Measurements from ENCODE around the gene UBE2E1.
A peak's percentile ranks its signal among the peaks of the same experiment; 100 is the strongest.

The UBE2E1 gene

DNA sequence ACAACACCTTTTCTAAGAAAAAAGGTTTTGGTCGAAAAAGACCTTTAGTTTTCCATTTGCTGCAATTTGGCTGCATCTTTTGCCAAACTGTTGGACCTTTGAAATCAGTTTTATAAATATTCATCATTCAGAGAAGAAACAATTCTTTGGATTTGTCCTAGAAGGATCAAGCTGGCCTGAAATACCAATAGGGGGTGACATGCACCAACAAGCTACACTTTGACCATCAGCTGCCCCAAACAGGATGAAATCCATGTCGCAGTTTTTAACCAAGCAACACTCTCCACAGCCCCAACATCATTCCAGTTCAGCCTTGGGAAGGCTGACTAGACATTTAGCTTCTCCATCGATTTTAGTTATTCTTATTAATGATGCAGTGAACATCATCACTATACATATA lies 121.0 kb downstream of the UBE2E1 start:
- Histone ChIP-seq H3K4me2 (ENCODE audit: low read length) (no peak overlapping the region), H3K79me1 (ENCODE audit: low read length) (no peaks in the 10 kb centered on the region), H3K27ac (ENCODE audit: low read depth, low read length) (no peak overlapping the region), H2BK120ac (ENCODE audit: low read depth, low read length) (no peak overlapping the region), H3K36me3 (ENCODE audit: control insufficient read depth, insufficient read depth, low read length) (no peaks in the 10 kb centered on the region), H3K27me3 (ENCODE audit: insufficient read depth, low read length, poor library complexity) (no peaks in the 10 kb centered on the region), H2BK15ac (replicated peaks; ENCODE audit: low read depth) (no peak overlapping the region), H4K8ac (ENCODE audit: low read depth, low read length) (no peak overlapping the region), H3K4me3 (ENCODE audit: low read length) (no peak overlapping the region), H3K4ac (ENCODE audit: low read depth, low read length) (no peak overlapping the region), H3K79me2 (ENCODE audit: control insufficient read depth, insufficient read depth, low read length) (no peaks in the 10 kb centered on the region), H3K18ac (ENCODE audit: low read length) (no peak overlapping the region), H4K5ac (ENCODE audit: low read length) (no peak overlapping the region), H2AK5ac (ENCODE audit: low read length) (no peak overlapping the region), H3K23ac (ENCODE audit: low read length) (no peak overlapping the region), H3K9ac (ENCODE audit: low read length) (no peak overlapping the region), H3K56ac (ENCODE audit: low read length) (no peak overlapping the region), H2BK5ac (ENCODE audit: low read length) (no peak overlapping the region), H3K4me1 (ENCODE audit: control insufficient read depth, low read depth, low read length) (no peaks in the 10 kb centered on the region)
- no CpG with 5 or more reads among the region's 3 CpGs for WGBS (ENCODE audit: extremely low coverage, insufficient coverage, low lambda C conversion rate)
- peak; percentile 36 for DNase-seq

DNA sequence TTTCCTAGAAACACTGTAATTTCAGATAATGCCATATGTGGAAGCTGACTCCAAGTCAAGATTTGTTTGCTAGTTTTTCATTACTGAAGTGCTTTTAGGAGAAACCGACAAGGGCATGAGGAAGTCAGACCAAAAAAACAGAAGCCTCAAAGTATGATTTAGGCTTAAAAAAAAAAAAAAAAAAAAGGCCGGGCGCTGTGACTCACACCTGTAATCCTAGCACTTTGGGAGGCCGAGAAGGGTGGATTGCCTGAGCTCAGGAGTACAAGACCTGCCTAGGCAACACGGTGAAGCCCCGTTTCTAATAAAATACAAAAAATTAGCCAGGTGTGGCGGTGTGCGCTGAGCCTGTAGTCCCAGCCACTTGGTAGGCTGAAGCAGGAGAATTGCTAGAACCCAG lies 122.8 kb downstream of the UBE2E1 start:
- H2BK120ac ChIP-seq (ENCODE audit: low read depth, low read length): no peak overlapping the region
- H3K4me2 ChIP-seq (ENCODE audit: low read length): no peak overlapping the region
- H3K79me2 ChIP-seq (ENCODE audit: control insufficient read depth, insufficient read depth, low read length): no peaks in the 10 kb centered on the region
- H2BK5ac ChIP-seq (ENCODE audit: low read length): no peak overlapping the region
- no CpG with 5 or more reads among the region's 8 CpGs for WGBS (ENCODE audit: extremely low coverage, insufficient coverage, low lambda C conversion rate)
- H3K36me3 ChIP-seq (ENCODE audit: control insufficient read depth, insufficient read depth, low read length): no peaks in the 10 kb centered on the region
- no peaks in the 10 kb centered on the region for H3K27me3 ChIP-seq (ENCODE audit: insufficient read depth, low read length, poor library complexity)
- no peak overlapping the region for H3K27ac ChIP-seq (ENCODE audit: low read depth, low read length)
- H2AK5ac ChIP-seq (ENCODE audit: low read length): no peak overlapping the region
- H3K79me1 ChIP-seq (ENCODE audit: low read length): no peaks in the 10 kb centered on the region
- H3K18ac ChIP-seq (ENCODE audit: low read length): no peak overlapping the region
- H3K4me3 ChIP-seq (ENCODE audit: low read length): no peak overlapping the region
- H3K4ac ChIP-seq (ENCODE audit: low read depth, low read length): no peak overlapping the region
- no peaks in the 10 kb centered on the region for H3K4me1 ChIP-seq (ENCODE audit: control insufficient read depth, low read depth, low read length)
- H3K23ac ChIP-seq (ENCODE audit: low read length): no peak overlapping the region
- H3K9ac ChIP-seq (ENCODE audit: low read length): no peak overlapping the region
- H3K56ac ChIP-seq (ENCODE audit: low read length): no peak overlapping the region
- no peak overlapping the region for H2BK15ac ChIP-seq (replicated peaks; ENCODE audit: low read depth)
- H4K8ac ChIP-seq (ENCODE audit: low read depth, low read length): no peak overlapping the region
- DNase-seq: no peak
- H4K5ac ChIP-seq (ENCODE audit: low read length): no peak overlapping the region

DNA sequence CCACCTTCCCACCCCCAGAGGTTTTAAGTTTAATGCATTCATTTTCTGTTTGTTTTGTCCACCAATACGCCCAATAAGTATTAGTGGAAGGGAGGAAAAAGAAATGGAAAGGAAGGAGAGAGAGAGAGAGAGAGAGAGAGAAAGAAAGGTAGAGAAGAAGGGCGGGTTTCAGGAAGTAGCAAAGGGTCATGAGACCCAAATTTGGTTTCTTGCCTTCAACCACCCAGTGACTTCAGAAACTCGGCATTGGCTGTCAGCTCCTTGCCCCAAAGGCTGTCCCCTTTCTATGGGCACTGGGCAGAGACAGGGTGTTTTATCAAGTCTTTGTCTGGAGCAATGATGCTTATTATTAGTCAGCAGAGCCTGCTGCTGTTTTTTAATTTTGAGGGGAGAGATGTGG lies 125.8 kb downstream of the UBE2E1 start:
- Histone ChIP-seq H3K79me1 (ENCODE audit: low read length) (no peaks in the 10 kb centered on the region), H4K5ac (ENCODE audit: low read length) (no peak overlapping the region), H3K79me2 (ENCODE audit: control insufficient read depth, insufficient read depth, low read length) (no peaks in the 10 kb centered on the region), H3K36me3 (ENCODE audit: control insufficient read depth, insufficient read depth, low read length) (no peaks in the 10 kb centered on the region), H2BK120ac (ENCODE audit: low read depth, low read length) (no peak overlapping the region), H2BK5ac (ENCODE audit: low read length) (no peak overlapping the region), H2AK5ac (ENCODE audit: low read length) (no peak overlapping the region), H3K56ac (ENCODE audit: low read length) (no peak overlapping the region), H3K4me1 (ENCODE audit: control insufficient read depth, low read depth, low read length) (no peaks in the 10 kb centered on the region), H4K8ac (ENCODE audit: low read depth, low read length) (no peak overlapping the region), H2BK15ac (replicated peaks; ENCODE audit: low read depth) (no peak overlapping the region), H3K4me2 (ENCODE audit: low read length) (no peak overlapping the region), H3K4ac (ENCODE audit: low read depth, low read length) (no peak overlapping the region), H3K27me3 (ENCODE audit: insufficient read depth, low read length, poor library complexity) (no peaks in the 10 kb centered on the region), H3K4me3 (ENCODE audit: low read length) (no peak overlapping the region), H3K18ac (ENCODE audit: low read length) (no peak overlapping the region), H3K23ac (ENCODE audit: low read length) (no peak overlapping the region), H3K27ac (ENCODE audit: low read depth, low read length) (no peak overlapping the region), H3K9ac (ENCODE audit: low read length) (no peak overlapping the region)
- no peak for DNase-seq
- no CpG with 5 or more reads among the region's 3 CpGs for WGBS (ENCODE audit: extremely low coverage, insufficient coverage, low lambda C conversion rate)

DNA sequence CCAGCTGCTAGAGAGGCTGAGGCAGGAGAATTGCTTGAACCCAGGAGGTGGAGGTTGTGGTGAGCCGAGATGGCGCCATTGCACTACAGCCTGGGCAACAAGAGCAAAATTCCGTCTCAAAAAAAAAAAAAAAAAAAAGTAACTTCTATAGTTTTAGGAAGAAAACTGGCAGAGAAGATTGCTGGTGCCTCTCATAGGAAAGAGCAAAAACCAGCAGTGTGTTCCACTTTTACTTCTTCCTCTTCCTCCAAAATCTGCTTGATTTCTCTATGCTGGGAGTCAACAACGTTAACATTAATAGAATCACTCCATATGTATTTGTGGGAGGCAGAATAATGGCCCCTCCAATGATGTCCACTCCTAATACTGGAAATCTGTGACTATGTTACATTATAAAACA lies 126.8 kb downstream of the UBE2E1 start:
- Histone ChIP-seq H3K79me2 (ENCODE audit: control insufficient read depth, insufficient read depth, low read length) (no peaks in the 10 kb centered on the region), H2BK15ac (replicated peaks; ENCODE audit: low read depth) (no peak overlapping the region), H4K5ac (ENCODE audit: low read length) (no peak overlapping the region), H3K4me2 (ENCODE audit: low read length) (no peak overlapping the region), H3K27ac (ENCODE audit: low read depth, low read length) (no peak overlapping the region), H3K36me3 (ENCODE audit: control insufficient read depth, insufficient read depth, low read length) (no peaks in the 10 kb centered on the region), H3K23ac (ENCODE audit: low read length) (no peak overlapping the region), H2AK5ac (ENCODE audit: low read length) (no peak overlapping the region), H3K56ac (ENCODE audit: low read length) (no peak overlapping the region), H2BK120ac (ENCODE audit: low read depth, low read length) (no peak overlapping the region), H4K8ac (ENCODE audit: low read depth, low read length) (no peak overlapping the region), H3K4me1 (ENCODE audit: control insufficient read depth, low read depth, low read length) (no peaks in the 10 kb centered on the region), H3K4me3 (ENCODE audit: low read length) (no peak overlapping the region), H3K9ac (ENCODE audit: low read length) (no peak overlapping the region), H3K18ac (ENCODE audit: low read length) (no peak overlapping the region), H2BK5ac (ENCODE audit: low read length) (no peak overlapping the region), H3K79me1 (ENCODE audit: low read length) (no peaks in the 10 kb centered on the region), H3K4ac (ENCODE audit: low read depth, low read length) (no peak overlapping the region), H3K27me3 (ENCODE audit: insufficient read depth, low read length, poor library complexity) (no peaks in the 10 kb centered on the region)
- WGBS (ENCODE audit: extremely low coverage, insufficient coverage, low lambda C conversion rate): no CpG with 5 or more reads among the region's 4 CpGs
- no peak for DNase-seq

DNA sequence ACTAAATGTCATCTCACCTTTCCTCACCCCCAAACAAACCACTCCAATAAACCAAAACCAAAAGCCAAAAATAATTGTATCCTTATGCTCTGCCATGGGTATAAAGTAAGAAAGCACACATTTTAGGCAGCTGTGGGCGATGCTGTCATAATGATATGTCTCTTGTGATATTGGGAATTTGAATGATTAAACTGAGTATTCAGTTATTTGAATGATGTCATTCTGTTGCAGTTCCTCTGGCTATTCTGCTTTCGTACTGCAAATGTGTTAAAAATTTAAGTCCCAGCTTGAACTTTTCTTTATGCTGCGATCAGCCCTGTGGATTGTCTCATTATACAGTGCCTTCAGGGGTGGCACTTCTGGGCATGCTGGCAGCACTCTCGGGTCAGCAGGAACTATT lies 128.5 kb downstream of the UBE2E1 start:
- Histone ChIP-seq H4K5ac (ENCODE audit: low read length) (no peak overlapping the region), H3K79me2 (ENCODE audit: control insufficient read depth, insufficient read depth, low read length) (no peaks in the 10 kb centered on the region), H2AK5ac (ENCODE audit: low read length) (no peak overlapping the region), H3K79me1 (ENCODE audit: low read length) (no peaks in the 10 kb centered on the region), H3K56ac (ENCODE audit: low read length) (no peak overlapping the region), H2BK120ac (ENCODE audit: low read depth, low read length) (no peak overlapping the region), H3K4ac (ENCODE audit: low read depth, low read length) (no peak overlapping the region), H3K27me3 (ENCODE audit: insufficient read depth, low read length, poor library complexity) (no peaks in the 10 kb centered on the region), H3K27ac (ENCODE audit: low read depth, low read length) (no peak overlapping the region), H3K23ac (ENCODE audit: low read length) (no peak overlapping the region), H3K9ac (ENCODE audit: low read length) (no peak overlapping the region), H3K18ac (ENCODE audit: low read length) (peak overlapping the region; percentile 18), H3K4me2 (ENCODE audit: low read length) (no peak overlapping the region), H3K4me1 (ENCODE audit: control insufficient read depth, low read depth, low read length) (peaks cover 2% of the 10 kb centered on the region), H4K8ac (ENCODE audit: low read depth, low read length) (no peak overlapping the region), H3K36me3 (ENCODE audit: control insufficient read depth, insufficient read depth, low read length) (no peaks in the 10 kb centered on the region), H2BK5ac (ENCODE audit: low read length) (no peak overlapping the region), H2BK15ac (replicated peaks; ENCODE audit: low read depth) (no peak overlapping the region), H3K4me3 (ENCODE audit: low read length) (no peak overlapping the region)
- DNase-seq: no peak
- no CpG with 5 or more reads among the region's 4 CpGs for WGBS (ENCODE audit: extremely low coverage, insufficient coverage, low lambda C conversion rate)

DNA sequence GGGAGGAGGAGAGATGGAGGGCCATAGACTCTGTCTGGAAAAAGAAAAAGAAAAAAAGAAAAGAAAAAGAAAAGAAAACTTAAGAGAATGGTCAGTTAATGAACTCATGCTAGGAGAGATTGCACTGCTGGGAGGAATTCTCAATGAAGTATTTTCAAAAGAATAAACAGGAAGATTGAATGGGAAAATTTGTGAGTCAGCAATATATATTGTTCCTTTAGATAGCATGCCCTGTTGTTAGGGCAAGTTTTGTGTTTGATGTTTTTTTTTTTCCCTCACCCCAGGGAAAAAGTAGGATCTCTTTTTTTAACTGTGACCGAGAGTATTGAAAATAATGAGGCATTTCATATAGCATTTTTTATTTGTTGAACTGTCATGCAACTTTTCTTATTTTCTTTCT lies 131.5 kb downstream of the UBE2E1 start:
- Histone ChIP-seq H3K18ac (ENCODE audit: low read length) (no peak overlapping the region), H2BK5ac (ENCODE audit: low read length) (no peak overlapping the region), H3K23ac (ENCODE audit: low read length) (no peak overlapping the region), H3K27me3 (ENCODE audit: insufficient read depth, low read length, poor library complexity) (no peaks in the 10 kb centered on the region), H3K4me2 (ENCODE audit: low read length) (no peak overlapping the region), H4K8ac (ENCODE audit: low read depth, low read length) (no peak overlapping the region), H4K5ac (ENCODE audit: low read length) (no peak overlapping the region), H3K79me2 (ENCODE audit: control insufficient read depth, insufficient read depth, low read length) (no peaks in the 10 kb centered on the region), H3K4me1 (ENCODE audit: control insufficient read depth, low read depth, low read length) (peaks cover 2% of the 10 kb centered on the region), H3K36me3 (ENCODE audit: control insufficient read depth, insufficient read depth, low read length) (no peaks in the 10 kb centered on the region), H2AK5ac (ENCODE audit: low read length) (no peak overlapping the region), H3K56ac (ENCODE audit: low read length) (no peak overlapping the region), H2BK120ac (ENCODE audit: low read depth, low read length) (no peak overlapping the region), H3K4me3 (ENCODE audit: low read length) (no peak overlapping the region), H3K27ac (ENCODE audit: low read depth, low read length) (no peak overlapping the region), H3K79me1 (ENCODE audit: low read length) (no peaks in the 10 kb centered on the region), H2BK15ac (replicated peaks; ENCODE audit: low read depth) (no peak overlapping the region), H3K4ac (ENCODE audit: low read depth, low read length) (no peak overlapping the region), H3K9ac (ENCODE audit: low read length) (no peak overlapping the region)
- no peak for DNase-seq
- no CpG with 5 or more reads among the region's 1 CpG for WGBS (ENCODE audit: extremely low coverage, insufficient coverage, low lambda C conversion rate)

All from mesendoderm (in vitro differentiated cells).